ENCODE results near the gene ARSB. TPM values are rescaled to one million over a fixed set of nuclear protein-coding genes. Genes with fewer than 3 reads are reported as not detected.

ARSB gene
- total RNA-seq, 2 experiments from 2014 or later: 7.6 to 8.0 TPM

DNA sequence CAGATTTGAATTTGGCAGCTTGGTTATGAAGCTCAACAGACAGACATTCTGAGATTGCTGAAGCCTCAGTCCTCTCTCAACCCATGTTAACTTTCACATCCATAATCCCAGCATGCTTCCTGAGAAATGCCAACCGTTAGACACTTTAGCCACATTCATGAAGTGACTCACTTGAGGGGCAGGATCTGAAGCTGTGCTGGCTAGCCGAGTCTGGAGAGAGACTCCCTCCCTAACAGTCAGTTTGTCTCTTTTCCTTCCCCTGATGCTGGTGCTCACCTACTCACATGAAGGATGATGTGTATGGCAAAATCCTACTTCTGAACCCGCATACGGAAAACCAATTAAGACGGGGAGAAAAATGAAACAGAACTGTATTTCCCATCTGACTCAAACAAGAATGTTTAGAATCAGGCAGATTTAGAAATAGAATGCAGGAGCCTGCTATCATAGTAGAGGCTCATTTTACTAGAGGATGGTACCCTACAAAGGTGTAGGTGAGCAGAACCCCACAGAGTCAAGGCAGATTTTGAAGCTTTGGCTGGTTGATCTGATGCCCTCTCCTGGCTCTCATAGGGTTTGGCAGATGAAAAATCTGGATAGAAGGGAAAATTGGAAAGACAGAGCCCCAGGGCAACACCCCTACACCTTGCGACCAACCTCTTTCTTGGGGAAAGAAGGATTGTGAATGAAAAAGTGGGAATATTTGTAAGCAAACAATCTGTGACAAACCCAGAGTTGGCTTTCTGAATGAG, 185.7 kb downstream of the ARSB start:
- ChIA-PET POLR2A (no interaction called here), CTCF (no interaction called here)
- ATAC-seq: no peak
- intact Hi-C loops (cut with DNase I, micrococcal nuclease): no loop called here
- H3K4me3 Mint-ChIP-seq: no peak overlapping the region
- H3K9me3 Mint-ChIP-seq (ENCODE audit: low read depth): peaks cover 10% of the 10 kb centered on the region
- H3K27me3 Mint-ChIP-seq: no peaks in the 10 kb centered on the region
- H3K36me3 Mint-ChIP-seq (ENCODE audit: low read depth): peaks cover 10% of the 10 kb centered on the region
- H3K27ac Mint-ChIP-seq: no peak overlapping the region
- DNase-seq: no peak
- peaks cover 6% of the 10 kb centered on the region for H3K4me1 Mint-ChIP-seq

DNA sequence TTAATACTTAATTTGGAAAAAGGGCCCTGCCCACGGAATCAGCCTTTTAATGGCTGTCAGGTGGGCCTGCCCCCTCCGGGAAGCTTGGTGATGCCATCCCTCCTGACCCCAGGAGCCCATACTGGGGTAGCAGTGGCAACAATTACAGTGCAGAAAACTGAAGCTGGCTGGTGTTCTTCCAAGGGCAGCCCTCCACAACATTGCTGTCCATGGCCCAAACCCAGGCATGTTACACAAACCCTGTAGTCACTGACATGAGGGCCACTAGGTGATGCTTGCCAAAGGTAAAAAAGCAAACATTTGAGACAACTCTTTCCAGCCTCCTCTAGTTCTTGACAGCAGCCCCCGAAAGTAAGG, 186.5 kb downstream of the ARSB start:
- ChIA-PET POLR2A (no interaction called here), CTCF (no interaction called here)

GRCh38 chr5:78797936-78798672, 187.0 kb downstream of the ARSB start:
- H3K4me1 Mint-ChIP-seq: peaks cover 6% of the 10 kb centered on the region
- ChIA-PET CTCF (interaction anchor here (0.8 kb wide), 1 partner anchor 11 kb away, joined by 8 read pairs; no protein-coding TSS in a partner anchor), POLR2A (no interaction called here)
- no peak overlapping the region for H3K27ac Mint-ChIP-seq
- no peaks in the 10 kb centered on the region for H3K27me3 Mint-ChIP-seq
- no peak overlapping the region for H3K4me3 Mint-ChIP-seq
- H3K36me3 Mint-ChIP-seq (ENCODE audit: low read depth): peaks cover 10% of the 10 kb centered on the region
- ATAC-seq (no peak), DNase-seq (no peak)
- peaks cover 10% of the 10 kb centered on the region for H3K9me3 Mint-ChIP-seq (ENCODE audit: low read depth)
- intact Hi-C loops (cut with DNase I, micrococcal nuclease): no loop called here

More for the DNA sequence above, 186.5 kb downstream of the ARSB start:
- intact Hi-C loops (cut with DNase I, micrococcal nuclease): no loop called here
- DNase-seq (no peak), ATAC-seq (no peak)
- H3K4me1 Mint-ChIP-seq: peaks cover 6% of the 10 kb centered on the region
- peaks cover 10% of the 10 kb centered on the region for H3K9me3 Mint-ChIP-seq (ENCODE audit: low read depth)
- H3K27me3 Mint-ChIP-seq: no peaks in the 10 kb centered on the region
- no peak overlapping the region for H3K4me3 Mint-ChIP-seq
- no peak overlapping the region for H3K27ac Mint-ChIP-seq
- H3K36me3 Mint-ChIP-seq (ENCODE audit: low read depth): peaks cover 10% of the 10 kb centered on the region

DNA sequence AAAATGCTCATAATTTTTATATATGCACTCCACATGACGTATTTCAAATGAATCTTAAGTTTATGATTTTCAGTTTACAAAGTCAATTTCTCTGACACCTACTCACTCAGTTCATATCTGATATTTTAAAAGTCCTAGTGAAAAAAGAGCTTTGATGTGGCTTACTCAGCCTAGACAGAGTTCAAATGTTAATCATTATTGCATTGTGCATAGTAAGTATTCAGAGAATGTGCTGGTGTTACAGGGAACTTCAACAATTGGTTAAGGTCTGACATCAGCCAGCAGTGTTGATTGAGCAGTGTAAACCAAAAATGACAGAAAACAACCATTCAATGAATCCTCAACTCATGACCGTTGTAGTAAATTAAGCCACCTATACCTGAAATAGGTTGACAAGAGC, 189.4 kb downstream of the ARSB start:
- intact Hi-C loops (cut with DNase I, micrococcal nuclease): no loop called here
- peaks cover 6% of the 10 kb centered on the region for H3K4me1 Mint-ChIP-seq
- H3K9me3 Mint-ChIP-seq (ENCODE audit: low read depth): peaks cover 2% of the 10 kb centered on the region
- DNase-seq (no peak), ATAC-seq (peak; percentile 71)
- no peak overlapping the region for H3K4me3 Mint-ChIP-seq
- no peak overlapping the region for H3K27ac Mint-ChIP-seq
- POLR2A ChIA-PET: no interaction called here
- no peaks in the 10 kb centered on the region for H3K27me3 Mint-ChIP-seq
- H3K36me3 Mint-ChIP-seq (ENCODE audit: low read depth): peaks cover 3% of the 10 kb centered on the region
- CTCF ChIA-PET: interaction anchor here (0.6 kb wide), 1 partner anchor 16 kb away, joined by 3 read pairs; no protein-coding TSS in a partner anchor

DNA sequence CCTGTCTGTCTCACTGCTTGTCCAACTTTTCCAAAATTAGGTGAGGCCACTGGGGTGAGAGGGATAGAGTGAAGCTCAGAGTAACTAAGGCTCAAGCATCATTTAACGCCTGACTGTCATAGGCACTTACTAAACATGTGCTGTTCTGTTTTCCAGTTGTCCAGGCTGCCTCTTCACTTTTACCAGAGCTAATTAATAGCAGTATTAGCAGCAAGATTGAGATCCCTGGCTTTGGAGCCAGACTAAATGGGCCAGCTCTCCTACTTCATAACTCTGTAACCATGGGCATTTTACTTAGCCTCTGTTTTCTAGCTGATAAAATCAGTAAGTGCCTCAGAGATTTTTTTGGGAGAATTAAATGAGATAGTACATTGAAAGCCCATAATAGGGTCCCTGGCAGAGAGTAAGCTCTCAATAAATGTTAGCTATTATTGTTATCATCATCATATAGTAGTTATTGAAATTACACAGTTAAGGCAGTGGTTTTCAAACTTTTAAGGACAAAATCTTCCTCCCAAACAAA, 190.4 kb downstream of the ARSB start:
- Mint-ChIP-seq H3K4me3 (no peak overlapping the region), H3K27me3 (no peaks in the 10 kb centered on the region), H3K27ac (no peak overlapping the region), H3K9me3 (ENCODE audit: low read depth) (no peaks in the 10 kb centered on the region), H3K4me1 (peaks cover 6% of the 10 kb centered on the region), H3K36me3 (ENCODE audit: low read depth) (no peaks in the 10 kb centered on the region)
- CTCF ChIA-PET: no interaction called here
- DNase-seq (no peak), ATAC-seq (no peak)
- POLR2A ChIA-PET: interaction anchor here (0.6 kb wide), 1 partner anchor 28 kb away, joined by 3 read pairs; no protein-coding TSS in a partner anchor
- intact Hi-C loops (cut with DNase I, micrococcal nuclease): no loop called here

DNA sequence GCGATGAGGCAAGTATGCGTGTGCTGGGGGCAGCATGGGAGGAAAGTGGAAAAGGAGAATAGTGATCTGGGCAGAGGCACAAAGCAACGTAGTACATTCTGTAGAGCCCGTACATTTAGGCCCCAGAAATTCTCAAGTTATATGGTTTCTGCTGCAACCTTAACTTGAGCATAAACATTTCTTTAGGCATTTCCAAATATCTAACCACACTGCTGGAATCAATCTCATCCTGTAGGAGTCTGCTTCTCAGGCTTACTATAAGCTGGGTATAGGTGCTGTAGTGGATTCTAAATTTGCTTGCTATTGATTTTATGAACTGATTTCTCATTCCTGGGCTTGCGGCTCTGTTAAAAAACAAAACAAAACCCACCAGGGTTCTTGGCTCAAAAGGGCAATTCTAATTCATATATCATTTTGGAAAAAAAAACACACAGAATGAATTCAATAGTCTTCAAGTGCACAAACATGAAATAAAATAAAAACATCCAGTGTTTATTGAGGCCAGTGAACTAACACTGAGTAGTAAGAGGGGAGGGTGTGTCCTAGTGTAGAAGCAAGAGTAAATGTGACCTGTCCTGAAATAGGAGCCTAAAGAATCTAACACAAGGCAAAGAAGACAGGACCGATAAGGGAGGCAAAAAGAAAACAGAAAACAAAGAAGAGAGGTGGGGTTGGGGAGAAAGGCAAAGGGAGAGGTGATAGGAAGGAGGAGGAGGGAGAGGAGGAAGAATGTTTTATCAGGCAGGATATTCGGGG, 191.0 kb downstream of the ARSB start:
- ChIA-PET CTCF (no interaction called here), POLR2A (interaction anchor here (0.6 kb wide), 1 partner anchor 28 kb away, joined by 3 read pairs; no protein-coding TSS in a partner anchor)
- intact Hi-C loops (cut with DNase I, micrococcal nuclease): no loop called here
- ATAC-seq (no peak), DNase-seq (no peak)
- H3K4me1 Mint-ChIP-seq: peaks cover 6% of the 10 kb centered on the region
- H3K27ac Mint-ChIP-seq: no peak overlapping the region
- H3K9me3 Mint-ChIP-seq (ENCODE audit: low read depth): no peaks in the 10 kb centered on the region
- H3K36me3 Mint-ChIP-seq (ENCODE audit: low read depth): no peaks in the 10 kb centered on the region
- no peaks in the 10 kb centered on the region for H3K27me3 Mint-ChIP-seq
- H3K4me3 Mint-ChIP-seq: no peak overlapping the region

- peaks cover 6% of the 10 kb centered on the region for H3K4me1 Mint-ChIP-seq
- H3K36me3 Mint-ChIP-seq (ENCODE audit: low read depth): no peaks in the 10 kb centered on the region
- DNase-seq (no peak), ATAC-seq (no peak)
- CTCF ChIA-PET: interaction anchor here (0.6 kb wide), 1 partner anchor 341 kb away, joined by 3 read pairs; no protein-coding TSS in a partner anchor
- no peaks in the 10 kb centered on the region for H3K27me3 Mint-ChIP-seq
- H3K4me3 Mint-ChIP-seq: no peak overlapping the region
- POLR2A ChIA-PET: no interaction called here
- intact Hi-C loops (cut with DNase I, micrococcal nuclease): no loop called here
- H3K27ac Mint-ChIP-seq: no peak overlapping the region
- no peaks in the 10 kb centered on the region for H3K9me3 Mint-ChIP-seq (ENCODE audit: low read depth)
These were observed 192.6 kb downstream of the ARSB start for GRCh38 chr5:78792345-78793055.

- ChIA-PET POLR2A (no interaction called here), CTCF (no interaction called here)
- Mint-ChIP-seq H3K36me3 (ENCODE audit: low read depth) (no peaks in the 10 kb centered on the region), H3K9me3 (ENCODE audit: low read depth) (no peaks in the 10 kb centered on the region), H3K4me1 (peaks cover 6% of the 10 kb centered on the region), H3K27ac (no peak overlapping the region), H3K4me3 (no peak overlapping the region), H3K27me3 (no peaks in the 10 kb centered on the region)
- intact Hi-C loops (cut with DNase I, micrococcal nuclease): no loop called here
- no peak for DNase-seq
- ATAC-seq: no peak
These were observed 193.5 kb downstream of the ARSB start for GRCh38 chr5:78791501-78792100.

- Mint-ChIP-seq H3K36me3 (ENCODE audit: low read depth) (peaks cover 3% of the 10 kb centered on the region), H3K4me3 (no peak overlapping the region), H3K9me3 (ENCODE audit: low read depth) (no peaks in the 10 kb centered on the region), H3K4me1 (no peaks in the 10 kb centered on the region), H3K27me3 (no peaks in the 10 kb centered on the region), H3K27ac (no peak overlapping the region)
- CTCF ChIA-PET: no interaction called here
- ATAC-seq (no peak), DNase-seq (no peak)
- intact Hi-C loops (cut with DNase I, micrococcal nuclease): no loop called here
- POLR2A ChIA-PET: no interaction called here
These were observed 197.3 kb downstream of the ARSB start for GRCh38 chr5:78787783-78788182.

GRCh38 chr5:78785454-78785853, 199.7 kb downstream of the ARSB start:
- ATAC-seq (no peak), DNase-seq (no peak)
- no peak overlapping the region for H3K27ac Mint-ChIP-seq
- peaks cover 10% of the 10 kb centered on the region for H3K36me3 Mint-ChIP-seq (ENCODE audit: low read depth)
- H3K27me3 Mint-ChIP-seq: no peaks in the 10 kb centered on the region
- no peaks in the 10 kb centered on the region for H3K4me1 Mint-ChIP-seq
- POLR2A ChIA-PET: no interaction called here
- H3K4me3 Mint-ChIP-seq: no peak overlapping the region
- intact Hi-C loops (cut with DNase I, micrococcal nuclease): no loop called here
- H3K9me3 Mint-ChIP-seq (ENCODE audit: low read depth): no peaks in the 10 kb centered on the region
- CTCF ChIA-PET: no interaction called here

All from activated CD4-positive, alpha-beta T cell treated with anti-CD3 and anti-CD28 coated beads for 36 hours (primary cell).